ENCODE data around the gene RETREG3. TPM values are rescaled to one million over a fixed set of nuclear protein-coding genes. Genes with fewer than 3 reads are reported as not detected.

RETREG3 gene
- total RNA-seq = 49.8 TPM

GRCh38 chr17:42609182-42609813 is at the start of gene RETREG3, which contains the start of gene TUBG1:
Gene RETREG3, minus strand, starts transcription at chr17:42609374. Its CDS starts 50 bp downstream, at chr17:42609324.
Gene TUBG1, plus strand, starts transcription at chr17:42609683. Its CDS starts 55 bp downstream, at chr17:42609738.

GRCh38 chr17:42577532-42578281 is 31.5 kb downstream of the RETREG3 start, which contains the start of gene PSMC3IP:
Gene PSMC3IP, minus strand, starts transcription at chr17:42577729. Its CDS starts 43 bp downstream, at chr17:42577686.

GRCh38 chr17:42566883-42567573 is 42.1 kb downstream of the RETREG3 start, which contains the start of gene MLX:
Gene MLX, plus strand, starts transcription at chr17:42567100. Its CDS starts 25 bp downstream, at chr17:42567125.

GRCh38 chr17:42561897-42562387 is 47.2 kb downstream of the RETREG3 start, which contains the start of gene COASY:
Gene COASY, plus strand, starts transcription at chr17:42562148. Its CDS starts 475 bp downstream, at chr17:42562623.

GRCh38 chr17:42552736-42553135 is 56.4 kb downstream of the RETREG3 start, which contains the start of gene HSD17B1:
Gene HSD17B1, plus strand, starts transcription at chr17:42552923. Its CDS starts 11 bp downstream, at chr17:42552934.

GRCh38 chr17:42536048-42536371 is 73.2 kb downstream of the RETREG3 start, which contains the start of gene NAGLU:
Gene NAGLU, plus strand, starts transcription at chr17:42536241. Its CDS starts 32 bp downstream, at chr17:42536273.

Other genes with a start within 250 kb of the RETREG3 start
- gene STAT3, start 220.9 kb downstream of the RETREG3 start, total RNA-seq = 43.2 TPM
- gene CAVIN1, start 186.1 kb downstream of the RETREG3 start, total RNA-seq = 4.1 TPM
- gene ATP6V0A1, start 150.5 kb downstream of the RETREG3 start, total RNA-seq = 330 TPM
- 14.7 TPM for gene NAGLU, start 73.1 kb downstream of the RETREG3 start, total RNA-seq
- 1.6 TPM for gene HSD17B1, start 56.5 kb downstream of the RETREG3 start, total RNA-seq
- 5.9 TPM for gene COASY, start 47.2 kb downstream of the RETREG3 start, total RNA-seq
- gene MLX, start 42.3 kb downstream of the RETREG3 start, total RNA-seq = 35.7 TPM
- 6.9 TPM for gene PSMC3IP, start 31.6 kb downstream of the RETREG3 start, total RNA-seq
- 18.2 TPM for gene TUBG1, start 309 bp upstream of the RETREG3 start, total RNA-seq
- 26.3 TPM for gene TUBG2, start 49.9 kb upstream of the RETREG3 start, total RNA-seq
- gene PLEKHH3, start 67.6 kb upstream of the RETREG3 start, total RNA-seq = 4.4 TPM
- 0.94 TPM for gene CCR10, start 72.5 kb upstream of the RETREG3 start, total RNA-seq
- 12.5 TPM for gene CNTNAP1, start 73.2 kb upstream of the RETREG3 start, total RNA-seq
- 68.9 TPM for gene EZH1, start 135.7 kb upstream of the RETREG3 start, total RNA-seq
- 9.1 TPM for gene RAMP2, start 151.9 kb upstream of the RETREG3 start, total RNA-seq
- 24.4 TPM for gene VPS25, start 164.1 kb upstream of the RETREG3 start, total RNA-seq
- gene WNK4, start 171.2 kb upstream of the RETREG3 start, total RNA-seq = not detected
- gene COA3, start 189.3 kb upstream of the RETREG3 start, total RNA-seq = 65.7 TPM
- 0.31 TPM for gene CNTD1, start 189.5 kb upstream of the RETREG3 start, total RNA-seq
- 61.3 TPM for gene BECN1, start 214.9 kb upstream of the RETREG3 start, total RNA-seq
- gene PSME3, start 224.0 kb upstream of the RETREG3 start, total RNA-seq = 41.0 TPM
- 2.5 TPM for gene AOC2, start 235.2 kb upstream of the RETREG3 start, total RNA-seq
- 0.31 TPM for gene AOC3, start 241.8 kb upstream of the RETREG3 start, total RNA-seq